Spinal cord (tissue), 10 donors: ENCODE data around the gene COG5. TPM values are rescaled to one million over a fixed set of nuclear protein-coding genes. Genes with fewer than 3 reads are reported as not detected.
"Not testable (repeated sequence)": the region's sequence is repeated elsewhere in the genome, so short reads cannot be mapped to it uniquely, and the experiment has no call there.

Experiments used
- DNase-seq, 6 donors: peaks; one replicate each; pipeline versions ENCODE4 v3.0.0 to v3.0.0-alpha.2; 2013 to 2015; ENCODE audit warnings: low spot score in 6 of 6, low read depth in 4 of 6
- H3K27ac ChIP-seq: one replicate; pipeline ENCODE4 v1.5.1; 2013; ENCODE audit warnings: low read depth, low read length, control low read depth
- H3K27me3 ChIP-seq: one replicate; pipeline ENCODE4 v1.6.1; 2013; ENCODE audit warnings: low read length; ENCODE audit not compliant: control insufficient read depth, insufficient read depth
- H3K36me3 ChIP-seq: one replicate; pipeline ENCODE4 v1.6.1; 2013; ENCODE audit warnings: low read length; ENCODE audit not compliant: control insufficient read depth, insufficient read depth
- H3K4me1 ChIP-seq: one replicate; pipeline ENCODE4 v1.6.1; 2013; ENCODE audit warnings: low read length; ENCODE audit not compliant: control insufficient read depth, insufficient read depth
- H3K4me3 ChIP-seq: one replicate; pipeline ENCODE4 v1.5.1; 2013; ENCODE audit warnings: low read depth, low read length, control low read depth
- H3K9me3 ChIP-seq: one replicate; pipeline ENCODE4 v1.6.1; 2013; ENCODE audit warnings: low read length; ENCODE audit not compliant: control insufficient read depth, insufficient read depth
- WGBS: methylation state at CpG from one replicate; pipeline ENCODE4 v1.1.5; 2013; ENCODE audit warnings: missing lambda C conversion rate; ENCODE audit not compliant: insufficient coverage; 5-methylcytosine and 5-hydroxymethylcytosine counted together
- polyA plus RNA-seq, 2 donors: library from polyadenylated mRNA; unstranded; fragments of 120-200 nt; gene quantifications; one replicate each; pipeline ENCODE4 v1.2.1, GENCODE V29; 2013; ENCODE audit not compliant: insufficient read length in 2 of 2
- total RNA-seq, 2 donors: library from RNA; depleted of rRNA in 1 of 2; stranded (reverse); fragments of 120-200 nt in 1 of 2; fragments of >200 nt in 1 of 2; gene quantifications; one replicate each; pipeline versions ENCODE4 v1.2.3 to v1.2.4, GENCODE V29; 2013 to 2014
- donor health status: healthy.

COG5 gene
- total and polyA plus RNA-seq, 4 donors: 18.9 to 48.2 (median 31.5) TPM

DNA sequence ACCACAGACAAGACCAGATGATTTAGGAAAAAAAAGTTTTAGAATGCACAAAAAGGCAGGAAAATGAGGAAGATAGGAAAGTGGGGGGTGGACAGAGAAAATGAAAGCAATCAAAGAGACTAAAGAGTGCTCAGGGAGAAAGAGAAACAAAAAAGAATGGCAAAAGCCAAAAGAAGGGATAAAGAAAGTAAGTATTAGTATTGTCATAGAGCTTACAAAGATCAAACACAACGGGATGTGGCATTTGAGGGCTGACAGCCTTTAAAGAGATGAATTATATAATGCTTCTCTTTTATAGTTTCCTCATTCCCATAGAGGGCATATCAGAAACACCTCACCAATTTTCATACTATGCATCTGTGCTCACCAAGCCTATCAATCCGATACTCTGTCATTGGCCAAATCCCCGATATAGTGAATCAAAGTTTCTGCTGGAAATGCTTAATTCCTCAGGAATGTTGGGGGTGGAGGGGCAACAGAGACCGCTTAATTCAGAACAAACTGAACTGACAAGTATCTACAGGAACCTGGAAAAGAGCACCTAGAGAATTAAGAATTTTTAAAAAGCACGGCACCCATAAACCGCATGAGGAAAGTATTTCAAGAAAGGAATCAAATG is 2.7 kb downstream of the COG5 start:
- H3K4me3 ChIP-seq: no peak overlapping the region
- 96% methylated on average over 3 of the region's 6 CpGs for WGBS
- DNase-seq: no peak
- H3K4me1 ChIP-seq: no peaks in the 10 kb centered on the region
- no peaks in the 10 kb centered on the region for H3K9me3 ChIP-seq
- no peaks in the 10 kb centered on the region for H3K27me3 ChIP-seq
- no peaks in the 10 kb centered on the region for H3K36me3 ChIP-seq
- H3K27ac ChIP-seq: no peak overlapping the region

DNA sequence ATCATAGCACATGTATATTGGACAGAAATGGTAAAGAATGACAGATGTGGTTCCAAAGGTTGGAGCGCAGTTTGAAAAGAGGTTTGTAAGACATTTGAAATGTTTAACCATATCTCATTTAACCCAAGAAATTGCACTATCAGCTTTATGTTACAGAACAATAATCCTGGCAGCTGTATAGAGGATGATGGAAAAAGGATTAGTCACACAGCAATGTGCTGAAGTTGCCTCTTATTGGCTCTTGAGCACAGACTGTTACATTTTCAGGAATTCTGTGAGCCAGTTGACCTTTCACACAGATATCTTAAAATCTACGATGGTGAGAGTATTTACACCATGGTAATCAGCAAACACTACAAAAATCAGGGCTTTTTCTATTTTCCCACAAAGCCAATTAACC is 3.9 kb downstream of the COG5 start:
- H3K4me3 ChIP-seq: no peak overlapping the region
- H3K27me3 ChIP-seq: no peaks in the 10 kb centered on the region
- no peak for DNase-seq
- H3K27ac ChIP-seq: no peak overlapping the region
- H3K36me3 ChIP-seq: no peaks in the 10 kb centered on the region
- no peaks in the 10 kb centered on the region for H3K4me1 ChIP-seq
- no CpG with 5 or more reads among the region's 2 CpGs for WGBS
- H3K9me3 ChIP-seq: no peaks in the 10 kb centered on the region

DNA sequence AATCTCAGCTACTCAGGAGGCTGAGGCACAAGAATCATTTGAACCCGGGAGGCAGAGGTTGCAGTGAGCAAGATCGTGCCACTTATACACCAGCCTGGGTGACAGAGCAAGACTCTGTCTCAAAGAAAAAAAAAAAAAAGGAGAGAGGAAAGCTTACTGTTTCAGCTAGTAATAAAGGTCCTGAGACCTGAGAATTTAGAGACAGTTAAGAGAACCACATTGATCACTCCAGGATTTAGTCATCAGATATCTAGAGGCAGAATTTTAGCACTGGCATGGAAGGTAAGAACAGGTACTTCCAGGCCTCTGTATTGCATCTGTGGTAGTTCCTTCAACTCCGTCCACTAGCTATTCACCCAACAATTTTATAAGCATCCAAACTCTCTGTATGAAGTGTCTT is 7.8 kb downstream of the COG5 start:
- no peaks in the 10 kb centered on the region for H3K4me1 ChIP-seq
- H3K4me3 ChIP-seq: no peak overlapping the region
- no peak for DNase-seq
- H3K27me3 ChIP-seq: no peaks in the 10 kb centered on the region
- no peaks in the 10 kb centered on the region for H3K9me3 ChIP-seq
- WGBS: 100% methylated on average over 2 of the region's 3 CpGs
- no peaks in the 10 kb centered on the region for H3K36me3 ChIP-seq
- no peak overlapping the region for H3K27ac ChIP-seq

DNA sequence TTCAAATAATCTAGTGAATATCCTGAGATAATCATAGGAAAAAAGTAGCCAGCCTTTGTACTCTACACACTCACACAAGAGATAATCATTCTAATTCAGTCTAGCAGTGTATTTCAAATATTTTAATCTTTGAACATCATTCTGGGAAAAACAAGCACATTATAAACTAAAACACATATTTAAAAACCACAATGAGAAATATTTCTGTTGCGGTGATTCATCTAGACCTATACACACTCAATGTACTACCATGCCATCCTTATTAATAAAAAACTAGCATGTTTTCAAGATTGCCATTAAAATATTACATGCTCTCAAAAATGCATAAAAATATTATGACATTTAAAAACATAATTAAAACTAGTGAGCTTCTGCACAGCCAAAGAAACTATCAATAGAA is 11.8 kb downstream of the COG5 start:
- Histone ChIP-seq H3K4me1 (no peaks in the 10 kb centered on the region), H3K9me3 (no peaks in the 10 kb centered on the region), H3K36me3 (no peaks in the 10 kb centered on the region), H3K4me3 (no peak overlapping the region), H3K27me3 (no peaks in the 10 kb centered on the region), H3K27ac (no peak overlapping the region)
- no CpG with 5 or more reads among the region's 1 CpG for WGBS
- DNase-seq: no peak

DNA sequence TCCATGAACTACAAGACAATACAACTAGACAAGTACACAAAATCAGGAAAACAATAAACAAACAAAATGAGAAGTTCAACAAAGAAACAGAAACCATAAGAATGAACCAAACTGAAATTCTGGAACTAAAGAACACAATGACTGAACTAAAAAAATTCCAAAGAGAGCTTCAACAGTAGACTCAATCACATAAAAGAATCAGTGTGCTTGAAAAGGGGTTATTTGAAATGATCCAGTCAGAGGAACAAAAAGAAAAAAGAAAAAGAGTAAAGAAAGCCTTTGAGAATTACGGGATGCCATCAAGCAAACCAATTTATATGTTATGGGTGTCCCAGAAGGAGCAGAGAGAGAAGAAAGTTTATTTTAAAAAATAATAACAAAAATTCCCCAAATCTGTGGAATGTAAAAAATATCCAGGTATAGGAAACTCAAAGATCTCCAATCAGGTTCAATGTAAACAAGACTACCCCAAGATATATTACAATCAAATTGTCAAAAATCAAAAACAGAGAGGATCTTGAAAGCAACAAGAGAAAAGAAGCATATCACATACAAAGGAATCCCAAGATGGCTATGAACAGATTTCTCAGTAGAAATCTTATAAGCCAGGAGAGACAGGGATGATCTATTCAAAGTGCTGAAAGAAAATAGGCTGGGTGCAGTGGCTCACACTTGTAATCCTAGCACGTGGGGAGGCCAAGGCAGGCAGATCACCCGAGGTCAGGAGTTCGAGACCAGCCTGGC is 18.7 kb downstream of the COG5 start:
- H3K9me3 ChIP-seq: peaks cover 9% of the 10 kb centered on the region
- H3K27ac ChIP-seq: no peak overlapping the region
- no CpG with 5 or more reads among the region's 4 CpGs for WGBS
- no peak overlapping the region for H3K4me3 ChIP-seq
- H3K36me3 ChIP-seq: peaks cover 20% of the 10 kb centered on the region
- no peak for DNase-seq
- H3K27me3 ChIP-seq: no peaks in the 10 kb centered on the region
- no peaks in the 10 kb centered on the region for H3K4me1 ChIP-seq

DNA sequence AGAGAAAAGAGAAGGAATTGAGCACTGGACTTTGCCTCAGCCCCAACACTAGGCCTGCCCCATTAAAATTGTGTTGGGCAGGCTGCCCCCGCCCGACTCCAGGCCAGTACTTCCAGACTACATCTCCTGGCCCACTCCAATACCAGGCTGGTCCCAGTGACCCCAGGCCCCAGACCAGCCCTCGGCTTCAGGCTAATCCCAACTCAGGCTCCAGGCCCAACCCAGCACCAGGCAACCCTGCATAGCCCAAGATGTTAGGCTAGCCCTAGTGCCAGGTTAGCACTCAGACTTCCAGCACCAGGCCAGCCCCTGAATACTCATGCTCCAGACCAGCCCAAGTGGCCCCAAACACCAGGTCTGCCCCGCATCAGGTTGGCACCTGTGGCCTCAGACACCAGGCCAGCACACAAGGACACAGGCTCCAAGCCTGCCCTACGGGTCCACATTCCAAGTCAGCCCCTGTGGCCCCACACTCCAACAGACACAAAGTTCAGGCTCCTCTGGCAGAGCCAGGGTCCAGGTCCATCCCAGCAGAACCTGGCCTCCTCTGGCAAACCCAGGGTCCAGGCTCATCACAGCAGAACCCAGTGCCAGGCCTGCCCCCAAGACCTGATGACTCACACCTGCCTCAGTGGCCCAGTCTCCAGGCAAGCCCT is 20.3 kb downstream of the COG5 start:
- peaks cover 20% of the 10 kb centered on the region for H3K36me3 ChIP-seq
- 87% methylated on average over 5 of the region's 5 CpGs for WGBS
- no peak overlapping the region for H3K27ac ChIP-seq
- no peak overlapping the region for H3K4me3 ChIP-seq
- peaks cover 9% of the 10 kb centered on the region for H3K9me3 ChIP-seq
- no peaks in the 10 kb centered on the region for H3K4me1 ChIP-seq
- no peak for DNase-seq
- no peaks in the 10 kb centered on the region for H3K27me3 ChIP-seq

DNA sequence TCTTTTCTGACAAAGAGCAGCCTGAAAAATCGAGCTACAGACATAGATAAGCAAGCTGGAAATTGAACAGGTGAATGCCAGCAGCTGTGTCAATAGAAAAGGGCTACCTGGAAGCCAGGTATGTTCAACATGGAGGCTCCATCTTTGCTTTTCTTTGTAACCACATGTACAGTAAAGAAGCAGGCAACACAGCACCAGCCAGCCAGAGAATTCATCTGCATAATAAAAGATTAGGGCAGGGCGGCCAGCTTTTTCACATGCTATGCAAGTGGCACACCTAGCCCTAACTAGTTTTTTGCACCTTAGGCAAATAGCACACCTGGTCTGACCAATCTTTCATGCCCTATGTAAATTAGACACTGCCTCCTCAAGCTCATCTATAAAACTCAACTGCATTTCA is 25.7 kb downstream of the COG5 start:
- no peak for DNase-seq
- 80% methylated on average over 2 of the region's 2 CpGs for WGBS

DNA sequence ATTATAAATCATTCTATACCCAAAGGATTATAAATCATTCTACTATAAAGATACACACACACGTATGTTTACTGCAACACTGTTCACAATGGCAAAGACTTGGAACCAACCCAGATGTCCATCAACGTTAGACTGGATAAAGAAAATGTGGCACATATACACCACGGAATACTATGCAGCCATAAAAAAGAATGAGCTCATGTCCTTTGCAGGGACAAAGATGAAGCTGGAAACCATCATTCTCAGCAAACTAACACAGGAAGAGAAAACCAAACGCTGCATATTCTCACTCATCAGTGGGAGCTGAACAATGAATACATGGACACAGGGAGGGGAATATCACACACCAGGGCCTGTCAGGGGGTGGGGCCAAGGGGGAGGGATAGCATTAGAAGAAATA is 26.5 kb downstream of the COG5 start:
- DNase-seq, H3K9me3 ChIP-seq, H3K27ac ChIP-seq, H3K36me3 ChIP-seq, H3K4me1 ChIP-seq, H3K4me3 ChIP-seq, H3K27me3 ChIP-seq: not testable (repeated sequence)
- 100% methylated on average over 3 of the region's 4 CpGs for WGBS

More for the DNA sequence above, 25.7 kb downstream of the COG5 start:
- H3K27me3 ChIP-seq: no peaks in the 10 kb centered on the region
- no peaks in the 10 kb centered on the region for H3K9me3 ChIP-seq
- no peaks in the 10 kb centered on the region for H3K4me1 ChIP-seq
- H3K36me3 ChIP-seq: peaks cover 3% of the 10 kb centered on the region
- H3K4me3 ChIP-seq: no peak overlapping the region
- H3K27ac ChIP-seq: no peak overlapping the region

DNA sequence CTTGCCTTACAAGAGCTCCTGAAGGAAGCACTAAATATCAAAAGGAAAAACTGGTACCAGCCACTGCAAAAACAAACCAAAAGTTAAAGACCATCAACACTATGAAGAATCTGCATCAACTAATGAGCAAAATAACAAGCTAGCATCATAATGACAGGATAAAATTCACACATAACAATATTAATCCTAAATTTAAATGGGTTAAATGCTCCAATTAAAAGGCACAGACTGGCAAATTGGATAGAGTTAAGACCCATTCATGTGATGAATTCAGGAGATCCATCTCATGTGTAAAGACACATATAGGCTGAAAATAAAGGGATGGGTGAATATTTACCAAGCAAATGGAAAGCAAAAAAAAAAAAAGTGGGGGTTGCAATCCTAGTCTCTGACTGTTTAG is 29.6 kb downstream of the COG5 start:
- Histone ChIP-seq H3K4me1 (no peaks in the 10 kb centered on the region), H3K27me3 (no peaks in the 10 kb centered on the region), H3K36me3 (no peaks in the 10 kb centered on the region), H3K4me3 (no peak overlapping the region), H3K27ac (no peak overlapping the region), H3K9me3 (no peaks in the 10 kb centered on the region)
- no peak for DNase-seq

DNA sequence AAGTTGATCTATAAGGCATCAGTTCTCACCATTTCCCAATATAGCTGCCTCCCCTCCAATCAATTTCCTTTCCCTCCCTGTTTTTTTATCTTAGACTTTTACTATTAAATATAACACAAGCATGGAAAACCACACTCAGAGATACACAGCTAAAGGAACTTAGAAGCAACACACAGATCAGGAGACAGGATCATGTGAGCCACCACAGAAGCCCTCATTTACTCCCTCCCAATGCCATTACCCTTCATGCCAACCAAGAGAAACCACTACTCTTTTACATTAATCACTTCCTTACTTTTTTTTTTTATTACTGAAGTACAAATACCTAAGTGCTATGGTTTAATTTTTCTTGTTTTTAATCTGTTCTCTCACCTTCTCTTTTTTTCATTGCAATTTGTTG is 33.0 kb downstream of the COG5 start:
- no peaks in the 10 kb centered on the region for H3K4me1 ChIP-seq
- no peak overlapping the region for H3K4me3 ChIP-seq
- DNase-seq: no peak
- H3K27ac ChIP-seq: no peak overlapping the region
- no peaks in the 10 kb centered on the region for H3K36me3 ChIP-seq
- H3K27me3 ChIP-seq: no peaks in the 10 kb centered on the region
- no peaks in the 10 kb centered on the region for H3K9me3 ChIP-seq
